ENCODE measurements around the gene TEX48.

TEX48 gene

GRCh38 chr9:114666401-114666800 is 15.6 kb downstream of the TEX48 start:
- DNase-seq = no peak

- no peak for DNase-seq
These were observed 17.8 kb downstream of the TEX48 start for GRCh38 chr9:114664181-114664580.

- peak; percentile 16 for DNase-seq
These were observed 19.7 kb downstream of the TEX48 start for GRCh38 chr9:114662081-114662989.

- DNase-seq = no peak
These were observed 24.3 kb downstream of the TEX48 start, which contains the start of gene TEX53 for GRCh38 chr9:114657705-114658104. TEX53 (minus strand) TSS chr9:114657805; CDS start chr9:114657774, 31 bp downstream.

- DNase-seq = no peak
These were observed 25.7 kb downstream of the TEX48 start for GRCh38 chr9:114656301-114656700.

GRCh38 chr9:114655689-114656088 is 26.3 kb downstream of the TEX48 start:
- DNase-seq = no peak

- peak; percentile 7 for DNase-seq
These were observed 28.3 kb downstream of the TEX48 start for GRCh38 chr9:114653556-114654159.

- no peak for DNase-seq
These were observed 29.0 kb downstream of the TEX48 start for GRCh38 chr9:114652776-114653555.

GRCh38 chr9:114643896-114644295 is 38.1 kb downstream of the TEX48 start:
- no peak for DNase-seq

GRCh38 chr9:114643001-114643400 is 39.0 kb downstream of the TEX48 start:
- no peak for DNase-seq

GRCh38 chr9:114641967-114642366 is 40.0 kb downstream of the TEX48 start:
- DNase-seq = no peak

- no peak for DNase-seq
These were observed 43.6 kb downstream of the TEX48 start for GRCh38 chr9:114638404-114638803.

- no peak for DNase-seq
These were observed 47.6 kb downstream of the TEX48 start for GRCh38 chr9:114634387-114634786.

GRCh38 chr9:114633438-114634089 is 48.4 kb downstream of the TEX48 start:
- no peak for DNase-seq

GRCh38 chr9:114631166-114631565 is 50.8 kb downstream of the TEX48 start:
- DNase-seq = no peak

GRCh38 chr9:114629563-114630090 is 52.4 kb downstream of the TEX48 start:
- DNase-seq = no peak

GRCh38 chr9:114627553-114627952 is 54.4 kb downstream of the TEX48 start:
- DNase-seq = no peak

- no peak for DNase-seq
These were observed 55.5 kb downstream of the TEX48 start for GRCh38 chr9:114626415-114627020.

GRCh38 chr9:114624677-114625076 is 57.3 kb downstream of the TEX48 start:
- DNase-seq = no peak

GRCh38 chr9:114621975-114622609 is 59.9 kb downstream of the TEX48 start:
- DNase-seq = no peak

GRCh38 chr9:114621561-114621960 is 60.4 kb downstream of the TEX48 start:
- no peak for DNase-seq
